ENCODE data around the gene FRK. TPM values are rescaled to one million over a fixed set of nuclear protein-coding genes. Genes with fewer than 3 reads are reported as not detected.

The FRK gene
- total RNA-seq, 2 experiments from 2014 or later, result not detected

DNA sequence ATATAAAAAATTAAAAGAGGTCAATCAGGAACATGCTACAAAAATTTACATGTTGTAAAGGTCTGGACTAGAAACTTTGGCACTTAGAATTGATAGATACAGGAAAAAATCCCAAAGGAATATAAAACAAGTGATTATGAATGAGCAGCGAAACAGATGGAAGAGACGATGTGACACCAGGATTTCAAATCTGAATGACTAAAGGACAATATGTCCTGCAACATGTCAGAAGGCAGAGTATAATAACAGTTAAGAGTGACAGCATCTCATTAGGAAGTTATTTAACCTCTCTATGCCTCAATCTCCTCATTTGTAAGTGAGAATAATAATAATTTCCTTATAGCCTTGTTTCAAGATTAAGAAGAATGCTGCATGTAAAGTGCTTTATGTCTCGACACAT is 50.3 kb downstream of the FRK start:
- Mint-ChIP-seq H3K9me3 (no peaks in the 10 kb centered on the region), H3K27me3 (peaks cover 7% of the 10 kb centered on the region), H3K27ac (no peak overlapping the region), H3K4me3 (no peak overlapping the region), H3K4me1 (ENCODE audit: low read depth) (no peaks in the 10 kb centered on the region), H3K36me3 (ENCODE audit: low read depth) (no peaks in the 10 kb centered on the region)
- Histone ChIP-seq H3K4me1 (ENCODE audit: insufficient read depth, low read length) (no peaks in the 10 kb centered on the region), H3K27ac (ENCODE audit: low read depth in 1 of 2, low read length in 2 of 2) (no peak overlapping the region), H3K4me3 (ENCODE audit: low read length) (no peak overlapping the region), H3K27me3 (ENCODE audit: control insufficient read depth in 1 of 2, insufficient read depth in 2 of 2, low read length in 2 of 2) (peaks cover 3 to 9% of the 10 kb centered on the region in 2 experiments), H3K9me3 (ENCODE audit: control insufficient read depth in 1 of 2, insufficient read depth in 1 of 2, low read length in 2 of 2) (no peaks in the 10 kb centered on the region), H3K36me3 (ENCODE audit: insufficient read depth, low read length) (no peaks in the 10 kb centered on the region)
- CTCF ChIA-PET, result interaction anchor here (1.6 kb wide), 1 partner anchor 86 kb away, joined by 8 read pairs; no protein-coding TSS in a partner anchor
- POLR2A ChIA-PET, result no interaction called here
- intact Hi-C loops (cut with DNase I, micrococcal nuclease), result no loop called here
- TF ChIP-seq, protein P1, sequence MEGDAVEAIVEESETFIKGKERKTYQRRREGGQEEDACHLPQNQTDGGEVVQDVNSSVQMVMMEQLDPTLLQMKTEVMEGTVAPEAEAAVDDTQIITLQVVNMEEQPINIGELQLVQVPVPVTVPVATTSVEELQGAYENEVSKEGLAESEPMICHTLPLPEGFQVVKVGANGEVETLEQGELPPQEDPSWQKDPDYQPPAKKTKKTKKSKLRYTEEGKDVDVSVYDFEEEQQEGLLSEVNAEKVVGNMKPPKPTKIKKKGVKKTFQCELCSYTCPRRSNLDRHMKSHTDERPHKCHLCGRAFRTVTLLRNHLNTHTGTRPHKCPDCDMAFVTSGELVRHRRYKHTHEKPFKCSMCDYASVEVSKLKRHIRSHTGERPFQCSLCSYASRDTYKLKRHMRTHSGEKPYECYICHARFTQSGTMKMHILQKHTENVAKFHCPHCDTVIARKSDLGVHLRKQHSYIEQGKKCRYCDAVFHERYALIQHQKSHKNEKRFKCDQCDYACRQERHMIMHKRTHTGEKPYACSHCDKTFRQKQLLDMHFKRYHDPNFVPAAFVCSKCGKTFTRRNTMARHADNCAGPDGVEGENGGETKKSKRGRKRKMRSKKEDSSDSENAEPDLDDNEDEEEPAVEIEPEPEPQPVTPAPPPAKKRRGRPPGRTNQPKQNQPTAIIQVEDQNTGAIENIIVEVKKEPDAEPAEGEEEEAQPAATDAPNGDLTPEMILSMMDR (IDR thresholded peaks at IDR 0.05), result no peak
- ATAC-seq (ENCODE audit: poor library complexity), result no peak
- DNase-seq, result no peak

DNA sequence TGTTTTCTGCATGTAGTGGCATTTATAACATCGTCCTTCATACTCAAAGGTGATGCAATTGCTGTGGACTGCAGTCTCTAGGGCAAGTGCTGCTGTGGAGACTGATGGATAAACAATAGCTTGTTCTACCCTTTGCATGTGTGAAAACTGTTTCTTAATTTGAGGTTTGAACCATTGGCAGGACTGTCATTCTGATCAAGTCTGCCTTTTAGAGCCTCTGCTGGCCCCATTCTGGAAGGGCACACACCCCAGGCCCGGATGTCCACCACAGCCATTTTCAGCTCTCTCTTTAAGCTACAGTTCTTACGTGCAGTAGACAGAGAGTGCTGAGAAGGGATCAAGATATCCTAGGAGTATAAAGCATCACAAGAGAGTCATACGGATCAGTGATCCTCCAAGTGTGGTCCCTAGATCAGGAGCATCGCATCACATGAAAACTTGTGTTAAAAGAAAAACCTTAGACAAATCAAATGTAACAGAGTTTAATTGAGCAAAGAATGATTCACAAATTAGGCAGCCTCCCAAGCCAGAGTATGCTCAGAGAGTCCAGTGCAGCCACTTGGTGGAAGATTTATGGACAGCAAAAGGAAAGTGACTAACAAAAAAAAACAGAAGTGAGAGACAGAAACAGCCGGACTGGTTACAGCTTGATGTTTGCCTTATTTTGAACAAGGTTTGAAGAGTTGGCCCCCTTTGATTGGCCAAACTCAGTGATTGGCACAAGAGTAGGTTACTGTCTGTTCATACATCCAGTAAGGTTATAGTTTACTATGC is 52.0 kb downstream of the FRK start:
- Histone ChIP-seq H3K27me3 (ENCODE audit: control insufficient read depth in 1 of 2, insufficient read depth in 2 of 2, low read length in 2 of 2) (peaks cover 0 to 9% of the 10 kb centered on the region in 2 experiments), H3K9me3 (ENCODE audit: control insufficient read depth in 1 of 2, insufficient read depth in 1 of 2, low read length in 2 of 2) (no peaks in the 10 kb centered on the region), H3K27ac (ENCODE audit: low read depth in 1 of 2, low read length in 2 of 2) (no peak overlapping the region), H3K36me3 (ENCODE audit: insufficient read depth, low read length) (no peaks in the 10 kb centered on the region), H3K4me1 (ENCODE audit: insufficient read depth, low read length) (no peaks in the 10 kb centered on the region), H3K4me3 (ENCODE audit: low read length) (no peak overlapping the region)
- DNase-seq, result no peak
- TF ChIP-seq, protein P1 (IDR thresholded peaks at IDR 0.05), result no peak
- Mint-ChIP-seq H3K27me3 (peaks cover 7% of the 10 kb centered on the region), H3K27ac (no peak overlapping the region), H3K4me1 (ENCODE audit: low read depth) (no peaks in the 10 kb centered on the region), H3K4me3 (no peak overlapping the region), H3K9me3 (no peaks in the 10 kb centered on the region), H3K36me3 (ENCODE audit: low read depth) (no peaks in the 10 kb centered on the region)
- ChIA-PET POLR2A (no interaction called here), CTCF (no interaction called here)
- intact Hi-C loops (cut with DNase I, micrococcal nuclease), result no loop called here
- ATAC-seq (ENCODE audit: poor library complexity), result no peak

DNA sequence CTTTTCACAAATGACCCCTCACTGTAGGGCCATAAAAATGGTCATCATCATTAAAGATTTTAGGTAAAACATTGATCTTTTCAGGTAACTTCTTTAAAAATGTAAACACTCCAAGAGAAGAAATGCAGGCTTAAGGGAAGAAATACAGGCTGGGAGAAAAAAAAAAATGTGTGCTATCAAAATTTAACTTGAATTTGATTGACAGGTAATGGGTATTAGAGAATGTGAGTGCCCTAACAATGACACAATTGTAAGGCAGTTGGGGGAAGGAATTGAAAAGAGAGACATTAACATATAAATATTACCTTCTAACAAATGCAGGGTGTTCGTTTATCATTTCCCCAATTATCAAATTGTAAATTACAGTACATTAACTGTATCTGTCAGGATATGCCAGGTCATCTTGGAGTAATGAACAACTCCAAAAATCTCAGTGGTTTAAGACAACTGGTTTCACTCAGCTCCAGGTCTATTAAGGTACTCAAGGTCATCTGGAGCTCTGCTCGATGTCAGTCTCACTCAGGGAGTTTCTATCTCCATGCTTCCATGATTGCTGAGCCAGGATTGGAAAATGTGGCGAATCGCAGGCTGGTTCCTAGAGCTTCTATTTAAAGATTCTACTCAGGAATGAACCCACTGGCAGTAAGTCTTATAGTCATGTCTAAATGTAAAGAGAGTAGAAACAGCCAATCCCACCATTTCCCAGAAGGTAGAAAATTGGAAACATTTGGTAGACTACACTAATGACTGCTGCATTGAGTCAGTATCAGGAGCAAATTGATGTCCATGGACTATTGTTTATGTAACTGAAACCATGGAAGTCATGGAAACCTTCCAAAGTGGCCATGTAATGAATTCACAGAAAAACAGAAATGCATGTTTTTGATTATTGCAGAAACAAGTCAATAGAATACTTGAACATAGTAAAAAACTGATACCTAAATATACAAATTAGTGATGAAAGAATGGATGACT is 55.6 kb downstream of the FRK start:
- ChIA-PET POLR2A (no interaction called here), CTCF (no interaction called here)
- Histone ChIP-seq H3K36me3 (ENCODE audit: insufficient read depth, low read length) (no peaks in the 10 kb centered on the region), H3K4me1 (ENCODE audit: insufficient read depth, low read length) (no peaks in the 10 kb centered on the region), H3K9me3 (ENCODE audit: control insufficient read depth in 1 of 2, insufficient read depth in 1 of 2, low read length in 2 of 2) (no peaks in the 10 kb centered on the region), H3K27me3 (ENCODE audit: control insufficient read depth in 1 of 2, insufficient read depth in 2 of 2, low read length in 2 of 2) (no peaks in the 10 kb centered on the region), H3K4me3 (ENCODE audit: low read length) (no peak overlapping the region), H3K27ac (ENCODE audit: low read depth in 1 of 2, low read length in 2 of 2) (no peak overlapping the region)
- intact Hi-C loops (cut with DNase I, micrococcal nuclease), result no loop called here
- TF ChIP-seq, protein P1 (IDR thresholded peaks at IDR 0.05), result no peak
- Mint-ChIP-seq H3K4me3 (no peak overlapping the region), H3K9me3 (no peaks in the 10 kb centered on the region), H3K4me1 (ENCODE audit: low read depth) (no peaks in the 10 kb centered on the region), H3K27me3 (no peaks in the 10 kb centered on the region), H3K27ac (no peak overlapping the region), H3K36me3 (ENCODE audit: low read depth) (no peaks in the 10 kb centered on the region)
- DNase-seq (no peak), ATAC-seq (ENCODE audit: poor library complexity) (no peak)
